ENCODE measurements around the gene RPL31. TPM values are rescaled to one million over a fixed set of nuclear protein-coding genes. Genes with fewer than 3 reads are reported as not detected.

The RPL31 gene
- polyA plus RNA-seq, 1 of the 3 experiments (the other 2 are of a cell fraction), result 4,488 TPM

- CTCF ChIA-PET, result no interaction called here
- Histone ChIP-seq H3K9ac (no peak overlapping the region), H3K4me1 (ENCODE audit: control insufficient read depth in 1 of 2, insufficient read depth in 2 of 2, low read depth in 1 of 2, low read length in 1 of 2) (peaks cover 3 to 12% of the 10 kb centered on the region in 2 experiments; a peak in 2 of 4 replicates)
These were observed 39.1 kb upstream of the RPL31 start for GRCh38 chr2:100963026-100963375.

More at GRCh38 chr2:100963026-100963375, 39.1 kb upstream of the RPL31 start:
- Histone ChIP-seq H3K4me3 (ENCODE audit: low read depth in 2 of 2, low read length in 1 of 2) (no peak overlapping the region), H3K27ac (ENCODE audit: low read depth in 2 of 2, low read length in 1 of 2) (no peak overlapping the region), H4K20me1 (ENCODE audit: insufficient read depth) (no peaks in the 10 kb centered on the region), H2AFZ (ENCODE audit: low read depth) (no peak overlapping the region), H3K27me3 (ENCODE audit: insufficient read depth) (no peaks in the 10 kb centered on the region), H3K79me2 (ENCODE audit: insufficient read depth) (no peaks in the 10 kb centered on the region), H3K9me3 (no peaks in the 10 kb centered on the region), H3K9me2 (no peaks in the 10 kb centered on the region), H3K36me3 (replicated peaks in 1 of 2; ENCODE audit: control insufficient read depth in 1 of 2, insufficient read depth in 2 of 2, low read length in 1 of 2) (peaks cover 0 to 22% of the 10 kb centered on the region in 2 experiments), H3K4me2 (no peak overlapping the region), H3F3A (replicated peaks; ENCODE audit: insufficient read depth) (no peaks in the 10 kb centered on the region)
- TF ChIP-seq CTCF (IDR thresholded peaks at IDR 0.05) (no peak), RXRA (IDR thresholded peaks at IDR 0.05; ENCODE audit: borderline replicate concordance, low read depth) (no peak), GABPA (IDR thresholded peaks at IDR 0.05; ENCODE audit: low read depth) (no peak), TEAD4 (IDR thresholded peaks at IDR 0.05; ENCODE audit: borderline replicate concordance, insufficient read depth) (no peak), RCOR1 (IDR thresholded peaks at IDR 0.05; ENCODE audit: low read length) (no peak), USF1 (IDR thresholded peaks at IDR 0.05; ENCODE audit: borderline replicate concordance, low read depth) (no peak), EP300 (IDR thresholded peaks at IDR 0.05; ENCODE audit: borderline replicate concordance in 1 of 2, low read depth in 1 of 2, low read length in 1 of 2) (no peak), ZBTB33 (IDR thresholded peaks at IDR 0.05; ENCODE audit: borderline replicate concordance, low read depth) (no peak), RFX5 (IDR thresholded peaks at IDR 0.05; ENCODE audit: low read length) (no peak), YY1 (IDR thresholded peaks at IDR 0.05; ENCODE audit: low read depth) (no peak), RAD21 (IDR thresholded peaks at IDR 0.05; ENCODE audit: low read length) (no peak), PBX3 (IDR thresholded peaks at IDR 0.05) (no peak), IRF3 (IDR thresholded peaks at IDR 0.05; ENCODE audit: low read depth, low read length) (no peak), MXI1 (IDR thresholded peaks at IDR 0.05; ENCODE audit: low read depth, low read length) (no peak), TCF12 (IDR thresholded peaks at IDR 0.05) (no peak), CHD2 (IDR thresholded peaks at IDR 0.05; ENCODE audit: low read length, partially characterized antibody) (no peak), GATA2 (CRISPR knock-in tag; IDR thresholded peaks at IDR 0.05) (no peak), REST (IDR thresholded peaks at IDR 0.05; ENCODE audit: low read depth, low read length) (no peak)
- DNase-seq, result no peak
- POLR2A ChIA-PET, result no interaction called here
- 90% methylated on average over 4 of the region's 4 CpGs for WGBS (ENCODE audit: low lambda C conversion rate)

Data from SK-N-SH (cell line).